K562 (cell line): Measurements from ENCODE around the gene PTPN11. TPM values are rescaled to one million over a fixed set of nuclear protein-coding genes. Genes with fewer than 3 reads are reported as not detected.

Experiments used
- ARID2 ChIP-seq: fragments of 450-650 bp; IDR thresholded peaks from 2 replicates; pipeline ENCODE4 v1.6.1; 2017; ENCODE audit warnings: antibody characterized with exemption, mild to moderate bottlenecking
- BRD9 ChIP-seq: fragments of 450-650 bp; IDR thresholded peaks from 2 replicates; pipeline ENCODE4 v1.6.1; 2018; ENCODE audit warnings: low read depth; ENCODE audit not compliant: partially characterized antibody
- CC2D1A ChIP-seq: fragments of 450-650 bp; IDR thresholded peaks from 2 replicates; pipeline ENCODE4 v1.6.1; 2017; ENCODE audit warnings: mild to moderate bottlenecking
- CEBPB ChIP-seq: fragments of 450-650 bp; IDR thresholded peaks from 2 replicates; pipeline ENCODE4 v1.6.1; 2016; ENCODE audit warnings: missing genetic modification characterization, missing compliant biosample characterization
- FOXP1 ChIP-seq: sonication (generic); formaldehyde crosslinking; IDR thresholded peaks from 2 replicates; pipeline ENCODE4 v1.8.0; 2022; ENCODE audit warnings: mild to moderate bottlenecking, missing genetic modification reagents
- MCM5 ChIP-seq: fragments of 450-650 bp; IDR thresholded peaks from 2 replicates; pipeline ENCODE4 v1.6.1; 2016; ENCODE audit warnings: low read depth
- MYBL2 ChIP-seq, 2 experiments: fragments of 450-650 bp in 1 of 2; sonication (generic) in 1 of 2; formaldehyde crosslinking in 1 of 2; IDR thresholded peaks; 2 replicates each; pipeline versions ENCODE4 v1.6.1 to v1.8.1; 2017 to 2022; ENCODE audit warnings: borderline replicate concordance in 1 of 2, inconsistent platforms in 1 of 2, low read depth in 1 of 2, mild to moderate bottlenecking in 1 of 2, missing genetic modification reagents in 1 of 2, moderate library complexity in 1 of 2
- POLR3G ChIP-seq: IDR thresholded peaks from 2 replicates; pipeline ENCODE4 v1.6.1; 2011; ENCODE audit not compliant: insufficient read length, insufficient replicate concordance; ENCODE audit errors: extremely low read depth
- RFX1 ChIP-seq: fragments of 450-650 bp; IDR thresholded peaks from 2 replicates; pipeline ENCODE4 v1.6.1; 2016; ENCODE audit warnings: mild to moderate bottlenecking, moderate library complexity
- TBP ChIP-seq: optimal IDR thresholded peaks from 2 replicates; pipeline ENCODE3; 2011; ENCODE audit warnings: low read depth, low read length, improper control_type of control experiment
- XRCC4 ChIP-seq: IDR thresholded peaks from one replicate; pipeline ENCODE4 v1.6.1; 2011; ENCODE audit not compliant: insufficient read depth, insufficient read length; ENCODE audit errors: extremely low read depth
- polyA plus RNA-seq, 8 experiments: library from polyadenylated mRNA; depleted of rRNA in 4 of 8; stranded (reverse) in 5 of 8; unstranded in 3 of 8; fragments of >200 nt; fragmentation: Nextera tagmentation in 2 of 8; fragmentation: Illumina TruSeq in 1 of 8; extraction: Ambion mirVana in 2 of 8; extraction: Trizol in 1 of 8; gene quantifications; 2 replicates each; pipeline versions ENCODE4 v1.2.1 to v1.2.3, GENCODE V29; 2011 to 2014; ENCODE audit warnings: inconsistent platforms in 1 of 8, missing spikeins in 1 of 8
- total RNA-seq, 7 experiments: library from RNA; depleted of rRNA in 6 of 7; stranded (reverse); fragments of >200 nt in 6 of 7; fragmentation: Illumina TruSeq in 2 of 7; extraction: Trizol in 2 of 7; gene quantifications; 2 replicates each; pipeline versions ENCODE4 v1.2.1 to v1.2.3, GENCODE V29; 2011 to 2021; ENCODE audit warnings: low replicate concordance in 1 of 7
- TF ChIP-seq, protein P1 (sequence below): fragments of 450-650 bp; IDR thresholded peaks from 2 replicates; pipeline ENCODE4 v1.6.1; 2016; ENCODE audit warnings: borderline replicate concordance
- TF ChIP-seq, protein P2 (sequence below), 2 experiments: fragments of 450-650 bp in 1 of 2; sonication (generic) in 1 of 2; formaldehyde crosslinking in 1 of 2; IDR thresholded peaks; 2 replicates each; pipeline versions ENCODE4 v1.7.1 to v1.9.0; 2016 to 2022; ENCODE audit warnings: inconsistent platforms in 1 of 2, mild to moderate bottlenecking in 1 of 2, missing genetic modification reagents in 1 of 2

Gene PTPN11
- total and polyA plus RNA-seq, 9 of the 15 experiments (the other 6 are each of a cell fraction or from before 2014, with no cell fraction given), result 22.5 to 126 (median 79.7) TPM

DNA sequence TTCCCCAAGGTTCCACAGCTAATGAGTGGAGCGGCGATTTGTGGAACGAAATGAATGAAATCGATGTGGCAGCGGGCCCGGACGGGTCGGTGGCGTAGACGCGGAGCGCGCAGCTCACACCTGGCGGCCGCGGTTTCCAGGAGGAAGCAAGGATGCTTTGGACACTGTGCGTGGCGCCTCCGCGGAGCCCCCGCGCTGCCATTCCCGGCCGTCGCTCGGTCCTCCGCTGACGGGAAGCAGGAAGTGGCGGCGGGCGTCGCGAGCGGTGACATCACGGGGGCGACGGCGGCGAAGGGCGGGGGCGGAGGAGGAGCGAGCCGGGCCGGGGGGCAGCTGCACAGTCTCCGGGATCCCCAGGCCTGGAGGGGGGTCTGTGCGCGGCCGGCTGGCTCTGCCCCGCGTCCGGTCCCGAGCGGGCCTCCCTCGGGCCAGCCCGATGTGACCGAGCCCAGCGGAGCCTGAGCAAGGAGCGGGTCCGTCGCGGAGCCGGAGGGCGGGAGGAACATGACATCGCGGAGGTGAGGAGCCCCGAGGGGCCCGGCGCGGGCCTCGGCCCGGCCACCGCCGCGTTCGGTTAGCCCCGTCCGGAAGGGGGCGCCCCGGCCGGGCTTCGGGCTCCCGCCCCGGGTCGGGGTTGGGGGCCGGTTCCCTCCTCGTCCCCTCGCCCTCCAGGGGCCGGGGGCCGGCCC lies at the start of gene PTPN11 (continued):
- TF ChIP-seq ARID2 (no peak), XRCC4 (no peak), MYBL2 (IDR thresholded peaks at IDR 0.05; ENCODE audit: low read depth) (no peak), MYBL2 (CRISPR knock-in tag; IDR thresholded peaks at IDR 0.05; ENCODE audit: borderline replicate concordance) (no peak), MCM5 (no peak), CEBPB (tag) (no peak), POLR3G (no peak), BRD9 (no peak), TBP (peak; percentile 75), FOXP1 (CRISPR knock-in tag) (no peak; the same call in 1 of the 2 replicates), RFX1 (no peak), CC2D1A (no peak)
- TF ChIP-seq, protein P1, sequence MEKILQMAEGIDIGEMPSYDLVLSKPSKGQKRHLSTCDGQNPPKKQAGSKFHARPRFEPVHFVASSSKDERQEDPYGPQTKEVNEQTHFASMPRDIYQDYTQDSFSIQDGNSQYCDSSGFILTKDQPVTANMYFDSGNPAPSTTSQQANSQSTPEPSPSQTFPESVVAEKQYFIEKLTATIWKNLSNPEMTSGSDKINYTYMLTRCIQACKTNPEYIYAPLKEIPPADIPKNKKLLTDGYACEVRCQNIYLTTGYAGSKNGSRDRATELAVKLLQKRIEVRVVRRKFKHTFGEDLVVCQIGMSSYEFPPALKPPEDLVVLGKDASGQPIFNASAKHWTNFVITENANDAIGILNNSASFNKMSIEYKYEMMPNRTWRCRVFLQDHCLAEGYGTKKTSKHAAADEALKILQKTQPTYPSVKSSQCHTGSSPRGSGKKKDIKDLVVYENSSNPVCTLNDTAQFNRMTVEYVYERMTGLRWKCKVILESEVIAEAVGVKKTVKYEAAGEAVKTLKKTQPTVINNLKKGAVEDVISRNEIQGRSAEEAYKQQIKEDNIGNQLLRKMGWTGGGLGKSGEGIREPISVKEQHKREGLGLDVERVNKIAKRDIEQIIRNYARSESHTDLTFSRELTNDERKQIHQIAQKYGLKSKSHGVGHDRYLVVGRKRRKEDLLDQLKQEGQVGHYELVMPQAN, result peak; percentile 92; the same call in 1 of the 2 replicates
- TF ChIP-seq, protein P2, sequence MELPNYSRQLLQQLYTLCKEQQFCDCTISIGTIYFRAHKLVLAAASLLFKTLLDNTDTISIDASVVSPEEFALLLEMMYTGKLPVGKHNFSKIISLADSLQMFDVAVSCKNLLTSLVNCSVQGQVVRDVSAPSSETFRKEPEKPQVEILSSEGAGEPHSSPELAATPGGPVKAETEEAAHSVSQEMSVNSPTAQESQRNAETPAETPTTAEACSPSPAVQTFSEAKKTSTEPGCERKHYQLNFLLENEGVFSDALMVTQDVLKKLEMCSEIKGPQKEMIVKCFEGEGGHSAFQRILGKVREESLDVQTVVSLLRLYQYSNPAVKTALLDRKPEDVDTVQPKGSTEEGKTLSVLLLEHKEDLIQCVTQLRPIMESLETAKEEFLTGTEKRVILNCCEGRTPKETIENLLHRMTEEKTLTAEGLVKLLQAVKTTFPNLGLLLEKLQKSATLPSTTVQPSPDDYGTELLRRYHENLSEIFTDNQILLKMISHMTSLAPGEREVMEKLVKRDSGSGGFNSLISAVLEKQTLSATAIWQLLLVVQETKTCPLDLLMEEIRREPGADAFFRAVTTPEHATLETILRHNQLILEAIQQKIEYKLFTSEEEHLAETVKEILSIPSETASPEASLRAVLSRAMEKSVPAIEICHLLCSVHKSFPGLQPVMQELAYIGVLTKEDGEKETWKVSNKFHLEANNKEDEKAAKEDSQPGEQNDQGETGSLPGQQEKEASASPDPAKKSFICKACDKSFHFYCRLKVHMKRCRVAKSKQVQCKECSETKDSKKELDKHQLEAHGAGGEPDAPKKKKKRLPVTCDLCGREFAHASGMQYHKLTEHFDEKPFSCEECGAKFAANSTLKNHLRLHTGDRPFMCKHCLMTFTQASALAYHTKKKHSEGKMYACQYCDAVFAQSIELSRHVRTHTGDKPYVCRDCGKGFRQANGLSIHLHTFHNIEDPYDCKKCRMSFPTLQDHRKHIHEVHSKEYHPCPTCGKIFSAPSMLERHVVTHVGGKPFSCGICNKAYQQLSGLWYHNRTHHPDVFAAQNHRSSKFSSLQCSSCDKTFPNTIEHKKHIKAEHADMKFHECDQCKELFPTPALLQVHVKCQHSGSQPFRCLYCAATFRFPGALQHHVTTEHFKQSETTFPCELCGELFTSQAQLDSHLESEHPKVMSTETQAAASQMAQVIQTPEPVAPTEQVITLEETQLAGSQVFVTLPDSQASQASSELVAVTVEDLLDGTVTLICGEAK (IDR thresholded peaks at IDR 0.05), result peak; percentile 87
- TF ChIP-seq, protein P2 (CRISPR knock-in tag; IDR thresholded peaks at IDR 0.05), result no peak
